ENCODE measurements around the gene TLE4.

- TF ChIP-seq POLR2A (IDR thresholded peaks at IDR 0.05) (no peak), CTCF (IDR thresholded peaks at IDR 0.05) (no peak)
Observed at GRCh38 chr9:79745752-79746336, 174.1 kb downstream of the TLE4 start.
